ENCODE results near the gene NOP56.

NOP56 gene

DNA sequence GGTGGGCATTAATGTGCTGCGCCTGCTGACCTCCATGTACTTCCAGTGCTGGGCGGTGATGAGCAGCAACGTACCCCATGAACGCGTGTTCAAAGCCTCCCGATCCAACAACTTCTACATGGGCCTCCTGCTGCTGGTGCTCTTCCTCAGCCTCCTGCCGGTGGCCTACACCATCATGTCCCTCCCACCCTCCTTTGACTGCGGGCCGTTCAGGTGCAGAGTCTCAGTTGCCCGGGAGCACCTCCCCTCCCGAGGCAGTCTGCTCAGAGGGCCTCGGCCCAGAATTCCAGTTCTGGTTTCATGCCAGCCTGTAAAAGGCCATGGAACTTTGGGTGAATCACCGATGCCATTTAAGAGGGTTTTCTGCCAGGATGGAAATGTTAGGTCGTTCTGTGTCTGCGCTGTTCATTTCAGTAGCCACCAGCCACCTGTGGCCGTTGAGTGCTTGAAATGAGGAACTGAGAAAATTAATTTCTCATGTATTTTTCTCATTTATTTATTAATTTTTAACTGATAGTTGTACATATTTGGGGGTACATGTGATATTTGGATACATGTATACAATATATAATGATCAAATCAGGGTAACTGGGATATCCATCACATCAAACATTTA, 35.2 kb upstream of the NOP56 start:
- no peaks in the 10 kb centered on the region for H3K9me2 ChIP-seq (replicated peaks; ENCODE audit: low read depth, low read length)
- no peaks in the 10 kb centered on the region for H4K20me1 ChIP-seq (ENCODE audit: insufficient read depth, low read length, poor library complexity, severe bottlenecking)
- H3F3A ChIP-seq (ENCODE audit: low read depth): no peaks in the 10 kb centered on the region
- H3K27me3 ChIP-seq (ENCODE audit: insufficient read depth, low read length, poor library complexity, severe bottlenecking): no peaks in the 10 kb centered on the region
- H3K36me3 ChIP-seq (ENCODE audit: insufficient read depth, low read length): no peaks in the 10 kb centered on the region
- no peak overlapping the region for H3K9ac ChIP-seq (ENCODE audit: low read depth, low read length, poor library complexity, severe bottlenecking)
- no peaks in the 10 kb centered on the region for H3K79me2 ChIP-seq (ENCODE audit: insufficient read depth, low read length)
- H3K4me2 ChIP-seq (ENCODE audit: low read depth, low read length, poor library complexity, severe bottlenecking): no peak overlapping the region
- no peaks in the 10 kb centered on the region for H3K9me3 ChIP-seq (ENCODE audit: insufficient read depth, low read depth, low read length)
- no peak for TF ChIP-seq EZH2phosphoT487 (IDR thresholded peaks at IDR 0.05; ENCODE audit: borderline replicate concordance)
- TF ChIP-seq, protein P1, sequence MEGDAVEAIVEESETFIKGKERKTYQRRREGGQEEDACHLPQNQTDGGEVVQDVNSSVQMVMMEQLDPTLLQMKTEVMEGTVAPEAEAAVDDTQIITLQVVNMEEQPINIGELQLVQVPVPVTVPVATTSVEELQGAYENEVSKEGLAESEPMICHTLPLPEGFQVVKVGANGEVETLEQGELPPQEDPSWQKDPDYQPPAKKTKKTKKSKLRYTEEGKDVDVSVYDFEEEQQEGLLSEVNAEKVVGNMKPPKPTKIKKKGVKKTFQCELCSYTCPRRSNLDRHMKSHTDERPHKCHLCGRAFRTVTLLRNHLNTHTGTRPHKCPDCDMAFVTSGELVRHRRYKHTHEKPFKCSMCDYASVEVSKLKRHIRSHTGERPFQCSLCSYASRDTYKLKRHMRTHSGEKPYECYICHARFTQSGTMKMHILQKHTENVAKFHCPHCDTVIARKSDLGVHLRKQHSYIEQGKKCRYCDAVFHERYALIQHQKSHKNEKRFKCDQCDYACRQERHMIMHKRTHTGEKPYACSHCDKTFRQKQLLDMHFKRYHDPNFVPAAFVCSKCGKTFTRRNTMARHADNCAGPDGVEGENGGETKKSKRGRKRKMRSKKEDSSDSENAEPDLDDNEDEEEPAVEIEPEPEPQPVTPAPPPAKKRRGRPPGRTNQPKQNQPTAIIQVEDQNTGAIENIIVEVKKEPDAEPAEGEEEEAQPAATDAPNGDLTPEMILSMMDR (conservative IDR thresholded peaks at IDR 0.05; ENCODE audit: low read length): no peak
- no peak overlapping the region for H3K4me3 ChIP-seq (ENCODE audit: low read length, poor library complexity, severe bottlenecking)
- no peaks in the 10 kb centered on the region for H3K4me1 ChIP-seq (ENCODE audit: insufficient read depth, low read length, poor library complexity, severe bottlenecking)
- no peak overlapping the region for H2AFZ ChIP-seq (ENCODE audit: low read length)

DNA sequence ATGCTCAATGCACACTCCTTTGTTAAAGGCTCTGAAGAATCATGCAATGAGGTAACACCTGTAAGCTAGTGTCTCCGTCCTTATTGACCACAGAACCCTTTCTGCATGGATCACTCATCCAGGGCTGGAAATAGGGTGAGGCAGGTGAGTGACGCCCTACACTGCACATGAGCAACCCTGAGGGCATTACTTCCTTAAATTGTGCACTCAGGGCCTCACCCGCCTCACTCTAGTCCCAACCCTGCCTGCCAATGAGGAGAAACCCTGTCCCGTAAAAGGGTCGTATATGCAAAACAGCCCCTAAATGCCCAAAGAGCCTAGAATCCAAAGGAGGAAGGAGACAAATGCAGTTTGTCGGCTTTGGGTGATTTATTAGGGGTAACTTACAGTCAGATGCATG, 33.6 kb upstream of the NOP56 start:
- Histone ChIP-seq H4K20me1 (ENCODE audit: insufficient read depth, low read length, poor library complexity, severe bottlenecking) (no peaks in the 10 kb centered on the region), H3K9me2 (replicated peaks; ENCODE audit: low read depth, low read length) (no peaks in the 10 kb centered on the region)
- TF ChIP-seq, protein P1 (conservative IDR thresholded peaks at IDR 0.05; ENCODE audit: low read length): no peak
- TF ChIP-seq EZH2phosphoT487 (IDR thresholded peaks at IDR 0.05; ENCODE audit: borderline replicate concordance): no peak

DNA sequence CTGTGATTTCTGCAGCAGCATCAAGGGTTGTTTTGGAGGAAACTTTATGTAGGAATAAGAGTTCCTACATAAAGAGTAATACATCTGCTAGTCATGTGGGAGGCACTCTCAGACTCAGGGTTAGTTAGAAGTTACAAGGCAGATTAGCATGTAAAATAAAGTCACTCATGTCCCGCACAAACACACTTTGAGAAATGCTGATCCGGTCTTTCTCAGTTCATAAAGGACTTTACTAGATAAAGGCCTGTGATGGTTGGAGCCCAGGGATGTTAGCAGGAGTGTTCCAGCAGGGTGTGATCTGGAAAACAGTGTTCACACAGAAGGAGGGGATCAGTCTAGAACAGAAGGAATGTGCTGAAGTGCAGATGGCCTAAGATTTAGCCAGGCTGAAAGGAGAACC, 33.1 kb upstream of the NOP56 start:
- Histone ChIP-seq H3K4me3 (ENCODE audit: low read length, poor library complexity, severe bottlenecking) (no peak overlapping the region), H2AFZ (ENCODE audit: low read length) (no peak overlapping the region)

More for the DNA sequence above, 33.6 kb upstream of the NOP56 start:
- H3K79me2 ChIP-seq (ENCODE audit: insufficient read depth, low read length): no peaks in the 10 kb centered on the region
- no peaks in the 10 kb centered on the region for H3K9me3 ChIP-seq (ENCODE audit: insufficient read depth, low read depth, low read length)
- H3K4me2 ChIP-seq (ENCODE audit: low read depth, low read length, poor library complexity, severe bottlenecking): no peak overlapping the region
- H3F3A ChIP-seq (ENCODE audit: low read depth): no peaks in the 10 kb centered on the region
- no peaks in the 10 kb centered on the region for H3K27me3 ChIP-seq (ENCODE audit: insufficient read depth, low read length, poor library complexity, severe bottlenecking)
- H2AFZ ChIP-seq (ENCODE audit: low read length): no peak overlapping the region
- H3K9ac ChIP-seq (ENCODE audit: low read depth, low read length, poor library complexity, severe bottlenecking): no peak overlapping the region
- H3K4me1 ChIP-seq (ENCODE audit: insufficient read depth, low read length, poor library complexity, severe bottlenecking): no peaks in the 10 kb centered on the region
- no peak overlapping the region for H3K4me3 ChIP-seq (ENCODE audit: low read length, poor library complexity, severe bottlenecking)
- no peaks in the 10 kb centered on the region for H3K36me3 ChIP-seq (ENCODE audit: insufficient read depth, low read length)

More for the DNA sequence above, 33.1 kb upstream of the NOP56 start:
- no peaks in the 10 kb centered on the region for H3K9me2 ChIP-seq (replicated peaks; ENCODE audit: low read depth, low read length)
- no peaks in the 10 kb centered on the region for H3K27me3 ChIP-seq (ENCODE audit: insufficient read depth, low read length, poor library complexity, severe bottlenecking)
- no peaks in the 10 kb centered on the region for H3K36me3 ChIP-seq (ENCODE audit: insufficient read depth, low read length)
- H3K9ac ChIP-seq (ENCODE audit: low read depth, low read length, poor library complexity, severe bottlenecking): no peak overlapping the region
- H3K9me3 ChIP-seq (ENCODE audit: insufficient read depth, low read depth, low read length): no peaks in the 10 kb centered on the region
- H3K4me1 ChIP-seq (ENCODE audit: insufficient read depth, low read length, poor library complexity, severe bottlenecking): no peaks in the 10 kb centered on the region
- no peaks in the 10 kb centered on the region for H3K79me2 ChIP-seq (ENCODE audit: insufficient read depth, low read length)
- no peaks in the 10 kb centered on the region for H3F3A ChIP-seq (ENCODE audit: low read depth)
- H3K4me2 ChIP-seq (ENCODE audit: low read depth, low read length, poor library complexity, severe bottlenecking): no peak overlapping the region
- no peak for TF ChIP-seq EZH2phosphoT487 (IDR thresholded peaks at IDR 0.05; ENCODE audit: borderline replicate concordance)
- TF ChIP-seq, protein P1 (conservative IDR thresholded peaks at IDR 0.05; ENCODE audit: low read length): no peak
- H4K20me1 ChIP-seq (ENCODE audit: insufficient read depth, low read length, poor library complexity, severe bottlenecking): no peaks in the 10 kb centered on the region
